K562 (cell line): ENCODE results near the gene CENPU. TPM values are rescaled to one million over a fixed set of nuclear protein-coding genes. Genes with fewer than 3 reads are reported as not detected.

Experiments
- DLX4 ChIP-seq: fragments of 250-450 bp; sonication (Bioruptor Pico); IDR thresholded peaks from 2 replicates; pipeline ENCODE4 v1.6.1; 2021; ENCODE audit warnings: mild to moderate bottlenecking
- HDAC1 ChIP-seq, 2 experiments: fragments of 450-650 bp; IDR thresholded peaks; 2 replicates each; pipeline ENCODE4 v1.6.1; 2016 to 2017; ENCODE audit warnings: inconsistent platforms in 1 of 2, mild to moderate bottlenecking in 1 of 2, moderate library complexity in 1 of 2
- HNRNPH1 ChIP-seq: fragments of 200-400 bp; formaldehyde crosslinking; optimal IDR thresholded peaks from 2 replicates; pipeline ENCODE3; 2017; ENCODE audit warnings: low read depth, mild to moderate bottlenecking, low read length, moderate library complexity
- L3MBTL2 ChIP-seq: fragments of 450-650 bp; IDR thresholded peaks from 2 replicates; pipeline ENCODE4 v1.6.1; 2016; ENCODE audit warnings: mild to moderate bottlenecking, moderate library complexity
- NFIC ChIP-seq: fragments of 450-650 bp; IDR thresholded peaks from 2 replicates; pipeline ENCODE4 v1.6.1; 2017; ENCODE audit warnings: mild to moderate bottlenecking, inconsistent platforms
- PHF21A ChIP-seq: fragments of 450-650 bp; IDR thresholded peaks from 2 replicates; pipeline ENCODE4 v1.6.1; 2017; ENCODE audit warnings: low read depth, borderline replicate concordance
- RHOXF2B ChIP-seq: fragments of 250-450 bp; sonication (Bioruptor Pico); conservative IDR thresholded peaks from 2 replicates; pipeline ENCODE4 v1.5.1; 2021
- SMARCB1 ChIP-seq: IDR thresholded peaks from 2 replicates; pipeline ENCODE4 v1.6.1; 2011; ENCODE audit warnings: improper control_type of control experiment, low read depth; ENCODE audit not compliant: insufficient read length
- STAT6 ChIP-seq: sonication (generic); formaldehyde crosslinking; IDR thresholded peaks from 2 replicates; pipeline ENCODE4 v1.8.1; 2023; ENCODE audit warnings: mild to moderate bottlenecking, missing genetic modification reagents
- ZNF134 ChIP-seq: fragments of 250-450 bp; sonication (Bioruptor Pico); conservative IDR thresholded peaks from 2 replicates; pipeline ENCODE4 v1.4.0; 2020
- ZNF41 ChIP-seq: fragments of 250-450 bp; sonication (Bioruptor Pico); conservative IDR thresholded peaks from 2 replicates; pipeline ENCODE4 v1.4.0; 2020; ENCODE audit warnings: mild to moderate bottlenecking
- ZSCAN32 ChIP-seq: fragments of 450-650 bp; formaldehyde crosslinking; IDR thresholded peaks from 2 replicates; pipeline ENCODE4 v1.4.0; 2020; ENCODE audit warnings: mild to moderate bottlenecking, moderate library complexity
- polyA plus RNA-seq, 8 experiments: library from polyadenylated mRNA; depleted of rRNA in 4 of 8; stranded (reverse) in 5 of 8; unstranded in 3 of 8; fragments of >200 nt; fragmentation: Nextera tagmentation in 2 of 8; fragmentation: Illumina TruSeq in 1 of 8; extraction: Ambion mirVana in 2 of 8; extraction: Trizol in 1 of 8; gene quantifications; 2 replicates each; pipeline versions ENCODE4 v1.2.1 to v1.2.3, GENCODE V29; 2011 to 2014; ENCODE audit warnings: inconsistent platforms in 1 of 8, missing spikeins in 1 of 8
- total RNA-seq, 7 experiments: library from RNA; depleted of rRNA in 6 of 7; stranded (reverse); fragments of >200 nt in 6 of 7; fragmentation: Illumina TruSeq in 2 of 7; extraction: Trizol in 2 of 7; gene quantifications; 2 replicates each; pipeline versions ENCODE4 v1.2.1 to v1.2.3, GENCODE V29; 2011 to 2021; ENCODE audit warnings: low replicate concordance in 1 of 7
- TF ChIP-seq, protein P1 (sequence below): fragments of 450-650 bp; IDR thresholded peaks from 2 replicates; pipeline ENCODE4 v1.6.1; 2016; ENCODE audit warnings: low read depth
- TF ChIP-seq, protein P2 (sequence below), 2 experiments: IDR thresholded peaks; 2 replicates each; pipeline ENCODE4 v1.6.1; 2011; ENCODE audit warnings: borderline replicate concordance in 1 of 2, control low read depth in 1 of 2, low read depth in 1 of 2, low read length in 1 of 2, mild to moderate bottlenecking in 1 of 2, mixed read lengths in 1 of 2, moderate library complexity in 1 of 2; ENCODE audit not compliant: insufficient read depth in 1 of 2, insufficient read length in 1 of 2, poor library complexity in 1 of 2, severe bottlenecking in 1 of 2; ENCODE audit errors: extremely low read depth in 1 of 2

CENPU gene
- total and polyA plus RNA-seq, 9 of the 15 experiments (the other 6 are each of a cell fraction or from before 2014, with no cell fraction given) = 39.4 to 98.7 (median 84.3) TPM

DNA sequence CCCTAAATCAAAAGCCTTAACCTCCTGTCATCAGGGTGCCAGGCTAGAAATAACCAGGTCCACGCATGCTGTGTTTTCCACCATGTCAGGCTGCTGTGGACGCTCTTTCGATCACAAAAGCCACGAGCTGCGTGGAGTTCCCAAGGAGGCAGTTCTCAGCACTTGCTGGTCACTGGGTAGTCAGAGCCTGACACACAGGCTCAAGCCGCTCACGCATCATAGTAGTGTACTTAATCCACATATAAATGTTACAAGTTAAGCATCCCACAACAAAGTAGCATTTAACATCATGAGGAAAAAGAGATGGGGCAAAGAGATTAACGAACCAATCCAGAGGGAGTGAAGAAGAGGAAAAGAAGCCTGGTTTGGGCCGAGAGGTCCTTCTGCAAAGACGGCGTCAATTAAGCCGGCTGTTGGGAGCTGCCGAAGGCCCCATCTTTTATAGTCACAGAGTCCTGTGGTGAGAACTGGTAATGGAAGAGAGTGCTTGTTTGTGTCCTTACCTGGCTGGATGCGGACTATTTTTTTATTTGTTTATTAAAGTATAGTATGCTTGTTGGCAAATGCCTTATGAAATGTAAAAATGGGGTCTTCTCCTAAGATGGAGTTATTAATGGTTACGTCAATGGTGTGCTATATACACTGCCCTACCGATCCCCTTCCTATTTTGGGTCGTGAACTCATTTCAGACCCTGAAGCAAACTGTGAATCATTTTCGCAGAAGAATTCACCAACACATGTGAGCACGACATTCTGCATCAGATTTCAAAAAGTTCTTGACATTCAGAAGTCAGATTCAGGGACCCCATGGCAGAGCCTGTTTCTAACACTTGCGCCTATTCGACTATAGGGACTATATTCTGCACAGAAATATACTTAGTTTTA, 83.7 kb downstream of the CENPU start (continued):
- no peak for TF ChIP-seq DLX4 (CRISPR knock-in tag)
- TF ChIP-seq SMARCB1 = no peak
- TF ChIP-seq L3MBTL2 = peak; percentile 45; the same call in 1 of the 2 replicates
- TF ChIP-seq ZNF41 = no peak
- TF ChIP-seq, protein P1, sequence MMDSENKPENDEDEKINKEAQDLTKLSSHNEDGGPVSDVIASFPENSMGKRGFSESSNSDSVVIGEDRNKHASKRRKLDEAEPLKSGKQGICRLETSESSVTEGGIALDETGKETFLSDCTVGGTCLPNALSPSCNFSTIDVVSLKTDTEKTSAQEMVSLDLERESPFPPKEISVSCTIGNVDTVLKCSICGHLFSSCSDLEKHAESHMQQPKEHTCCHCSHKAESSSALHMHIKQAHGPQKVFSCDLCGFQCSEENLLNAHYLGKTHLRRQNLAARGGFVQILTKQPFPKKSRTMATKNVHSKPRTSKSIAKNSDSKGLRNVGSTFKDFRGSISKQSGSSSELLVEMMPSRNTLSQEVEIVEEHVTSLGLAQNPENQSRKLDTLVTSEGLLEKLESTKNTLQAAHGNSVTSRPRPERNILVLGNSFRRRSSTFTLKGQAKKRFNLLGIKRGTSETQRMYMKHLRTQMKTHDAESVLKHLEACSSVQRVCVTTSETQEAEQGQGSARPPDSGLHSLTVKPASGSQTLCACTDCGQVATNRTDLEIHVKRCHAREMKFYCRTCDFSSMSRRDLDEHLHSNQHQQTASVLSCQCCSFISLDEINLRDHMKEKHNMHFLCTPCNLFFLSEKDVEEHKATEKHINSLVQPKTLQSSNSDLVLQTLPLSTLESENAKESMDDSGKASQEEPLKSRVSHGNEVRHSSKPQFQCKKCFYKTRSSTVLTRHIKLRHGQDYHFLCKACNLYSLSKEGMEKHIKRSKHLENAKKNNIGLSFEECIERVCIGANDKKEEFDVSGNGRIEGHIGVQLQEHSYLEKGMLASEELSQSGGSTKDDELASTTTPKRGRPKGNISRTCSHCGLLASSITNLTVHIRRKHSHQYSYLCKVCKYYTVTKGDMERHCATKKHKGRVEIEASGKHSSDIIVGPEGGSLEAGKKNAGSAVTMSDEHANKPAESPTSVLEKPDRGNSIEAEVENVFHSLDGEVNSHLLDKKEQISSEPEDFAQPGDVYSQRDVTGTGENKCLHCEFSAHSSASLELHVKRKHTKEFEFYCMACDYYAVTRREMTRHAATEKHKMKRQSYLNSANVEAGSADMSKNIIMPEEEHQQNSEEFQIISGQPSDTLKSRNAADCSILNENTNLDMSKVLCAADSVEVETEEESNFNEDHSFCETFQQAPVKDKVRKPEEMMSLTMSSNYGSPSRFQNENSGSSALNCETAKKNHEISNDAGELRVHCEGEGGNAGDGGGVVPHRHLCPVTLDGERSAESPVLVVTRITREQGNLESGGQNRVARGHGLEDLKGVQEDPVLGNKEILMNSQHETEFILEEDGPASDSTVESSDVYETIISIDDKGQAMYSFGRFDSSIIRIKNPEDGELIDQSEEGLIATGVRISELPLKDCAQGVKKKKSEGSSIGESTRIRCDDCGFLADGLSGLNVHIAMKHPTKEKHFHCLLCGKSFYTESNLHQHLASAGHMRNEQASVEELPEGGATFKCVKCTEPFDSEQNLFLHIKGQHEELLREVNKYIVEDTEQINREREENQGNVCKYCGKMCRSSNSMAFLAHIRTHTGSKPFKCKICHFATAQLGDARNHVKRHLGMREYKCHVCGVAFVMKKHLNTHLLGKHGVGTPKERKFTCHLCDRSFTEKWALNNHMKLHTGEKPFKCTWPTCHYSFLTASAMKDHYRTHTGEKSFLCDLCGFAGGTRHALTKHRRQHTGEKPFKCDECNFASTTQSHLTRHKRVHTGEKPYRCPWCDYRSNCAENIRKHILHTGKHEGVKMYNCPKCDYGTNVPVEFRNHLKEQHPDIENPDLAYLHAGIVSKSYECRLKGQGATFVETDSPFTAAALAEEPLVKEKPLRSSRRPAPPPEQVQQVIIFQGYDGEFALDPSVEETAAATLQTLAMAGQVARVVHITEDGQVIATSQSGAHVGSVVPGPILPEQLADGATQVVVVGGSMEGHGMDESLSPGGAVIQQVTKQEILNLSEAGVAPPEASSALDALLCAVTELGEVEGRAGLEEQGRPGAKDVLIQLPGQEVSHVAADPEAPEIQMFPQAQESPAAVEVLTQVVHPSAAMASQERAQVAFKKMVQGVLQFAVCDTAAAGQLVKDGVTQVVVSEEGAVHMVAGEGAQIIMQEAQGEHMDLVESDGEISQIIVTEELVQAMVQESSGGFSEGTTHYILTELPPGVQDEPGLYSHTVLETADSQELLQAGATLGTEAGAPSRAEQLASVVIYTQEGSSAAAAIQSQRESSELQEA = no peak
- TF ChIP-seq, protein P2, sequence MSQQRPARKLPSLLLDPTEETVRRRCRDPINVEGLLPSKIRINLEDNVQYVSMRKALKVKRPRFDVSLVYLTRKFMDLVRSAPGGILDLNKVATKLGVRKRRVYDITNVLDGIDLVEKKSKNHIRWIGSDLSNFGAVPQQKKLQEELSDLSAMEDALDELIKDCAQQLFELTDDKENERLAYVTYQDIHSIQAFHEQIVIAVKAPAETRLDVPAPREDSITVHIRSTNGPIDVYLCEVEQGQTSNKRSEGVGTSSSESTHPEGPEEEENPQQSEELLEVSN (IDR thresholded peaks at IDR 0.05; ENCODE audit: borderline replicate concordance in 1 of 2, extremely low read depth in 1 of 2, insufficient read depth in 1 of 2, insufficient read length in 1 of 2, low read depth in 1 of 2, low read length in 1 of 2, poor library complexity in 1 of 2, severe bottlenecking in 1 of 2) = peak in 1 of 2 experiments; percentile 39
- TF ChIP-seq ZNF134 (CRISPR knock-in tag) = no peak
- no peak for TF ChIP-seq RHOXF2B (CRISPR knock-in tag)
- TF ChIP-seq HDAC1 (IDR thresholded peaks at IDR 0.05) = peak in 1 of 2 experiments; percentile 46; a peak in 1 of 4 replicates
- TF ChIP-seq PHF21A = no peak
- no peak for TF ChIP-seq STAT6 (CRISPR knock-in tag)
- no peak for TF ChIP-seq ZSCAN32 (CRISPR knock-in tag)
- TF ChIP-seq NFIC = no peak
- TF ChIP-seq HNRNPH1 = no peak
